DMS 273 treated with DMSO at 0.1 percent for 48 hours (cell line): ENCODE measurements around the gene GGNBP2.

ENCODE experiments used
- DNase-seq: peaks from one replicate; lab custom pipeline; 2025; lab: John Stamatoyannopoulos, UW

The GGNBP2 gene

GRCh38 chr17:36629252-36629847, 84.6 kb downstream of the GGNBP2 start:
- DNase-seq, result no peak

- no peak for DNase-seq
These were observed 85.3 kb downstream of the GGNBP2 start for GRCh38 chr17:36629970-36630502.

- no peak for DNase-seq
These were observed 86.3 kb downstream of the GGNBP2 start for GRCh38 chr17:36631022-36631421.

GRCh38 chr17:36632916-36633771, 88.4 kb downstream of the GGNBP2 start:
- DNase-seq, result no peak
